ENCODE results near the gene ZNF160. TPM values are rescaled to one million over a fixed set of nuclear protein-coding genes. Genes with fewer than 3 reads are reported as not detected.

The ZNF160 gene
- total and polyA plus RNA-seq, 4 donors, result 16.7 to 86.9 (median 22.4) TPM

DNA sequence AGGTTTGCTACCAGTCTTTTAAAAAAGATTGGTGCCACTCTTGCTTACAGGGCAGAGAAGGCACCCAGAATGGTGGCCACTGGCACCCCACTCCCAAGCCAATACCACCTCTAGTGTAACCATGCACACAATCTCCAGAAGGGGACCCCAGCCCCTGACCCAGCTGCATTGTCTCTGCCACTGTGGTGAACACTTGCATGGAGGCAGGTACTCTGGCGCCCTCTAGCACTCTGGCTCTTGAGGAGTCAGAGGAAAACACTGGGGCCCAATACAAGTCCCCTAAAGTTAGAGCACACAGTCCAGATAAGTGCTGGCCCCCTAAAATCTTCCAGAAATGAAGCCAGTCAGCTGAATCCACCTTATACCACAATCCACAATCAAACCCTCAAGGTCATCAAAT, 83.5 kb downstream of the ZNF160 start:
- TF ChIP-seq, protein P1, sequence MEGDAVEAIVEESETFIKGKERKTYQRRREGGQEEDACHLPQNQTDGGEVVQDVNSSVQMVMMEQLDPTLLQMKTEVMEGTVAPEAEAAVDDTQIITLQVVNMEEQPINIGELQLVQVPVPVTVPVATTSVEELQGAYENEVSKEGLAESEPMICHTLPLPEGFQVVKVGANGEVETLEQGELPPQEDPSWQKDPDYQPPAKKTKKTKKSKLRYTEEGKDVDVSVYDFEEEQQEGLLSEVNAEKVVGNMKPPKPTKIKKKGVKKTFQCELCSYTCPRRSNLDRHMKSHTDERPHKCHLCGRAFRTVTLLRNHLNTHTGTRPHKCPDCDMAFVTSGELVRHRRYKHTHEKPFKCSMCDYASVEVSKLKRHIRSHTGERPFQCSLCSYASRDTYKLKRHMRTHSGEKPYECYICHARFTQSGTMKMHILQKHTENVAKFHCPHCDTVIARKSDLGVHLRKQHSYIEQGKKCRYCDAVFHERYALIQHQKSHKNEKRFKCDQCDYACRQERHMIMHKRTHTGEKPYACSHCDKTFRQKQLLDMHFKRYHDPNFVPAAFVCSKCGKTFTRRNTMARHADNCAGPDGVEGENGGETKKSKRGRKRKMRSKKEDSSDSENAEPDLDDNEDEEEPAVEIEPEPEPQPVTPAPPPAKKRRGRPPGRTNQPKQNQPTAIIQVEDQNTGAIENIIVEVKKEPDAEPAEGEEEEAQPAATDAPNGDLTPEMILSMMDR (IDR thresholded peaks at IDR 0.05; ENCODE audit: control extremely low read depth, extremely low read depth), result no peak
- no peak for ATAC-seq (ENCODE audit: insufficient read depth, low FRiP score)
- 10 to 37% methylated on average over 1 of the region's 1 CpG for WGBS, 2 donors
- Histone ChIP-seq H3K27ac (ENCODE audit: low read depth in 1 of 2, low read length in 1 of 2) (no peak overlapping the region), H3K4me3 (no peak overlapping the region), H3K4me1 (ENCODE audit: control insufficient read depth in 5 of 5, insufficient read depth in 5 of 5, low read length in 5 of 5) (no peaks in the 10 kb centered on the region), H3K36me3 (ENCODE audit: control insufficient read depth in 4 of 4, insufficient read depth in 4 of 4, low read length in 4 of 4) (no peaks in the 10 kb centered on the region), H3K27me3 (ENCODE audit: control insufficient read depth in 3 of 3, insufficient read depth in 3 of 3, low read length in 2 of 3) (no peaks in the 10 kb centered on the region), H3K9ac (ENCODE audit: insufficient read depth in 1 of 2, low read length in 2 of 2) (no peak overlapping the region), H3K9me3 (ENCODE audit: control insufficient read depth in 4 of 4, insufficient read depth in 3 of 4, low read length in 3 of 4) (peaks cover 0 to 17% (median 2%) of the 10 kb centered on the region in 4 donors)
- no peak for DNase-seq

Other genes with a start within 250 kb of the ZNF160 start
- gene ZNF468, start 245.8 kb downstream of the ZNF160 start, total RNA-seq, result 10 to 100 TPM; 13.2 to 36.3 TPM
- 10 to 100 TPM in 1 of 2 donors, 1 to 10 TPM in 1; 8.5 to 11.1 TPM for gene ZNF468, start 245.8 kb downstream of the ZNF160 start, polyA plus RNA-seq
- 10 to 100 TPM; 16.2 to 34.6 TPM for gene ZNF320, start 205.8 kb downstream of the ZNF160 start, total RNA-seq
- 1 to 10 TPM; 5.0 to 8.3 TPM for gene ZNF320, start 205.8 kb downstream of the ZNF160 start, polyA plus RNA-seq
- 10 to 100 TPM in 1 of 2 donors, 1 to 10 TPM in 1; 6.9 to 18.9 TPM for gene ZNF888, start 180.0 kb downstream of the ZNF160 start, total RNA-seq
- gene ZNF888, start 180.0 kb downstream of the ZNF160 start, polyA plus RNA-seq, result 1 to 10 TPM; 2.2 to 4.5 TPM
- gene ZNF816, start 140.5 kb downstream of the ZNF160 start, total RNA-seq, result 10 to 100 TPM; 10.2 to 20.9 TPM
- gene ZNF816, start 140.5 kb downstream of the ZNF160 start, polyA plus RNA-seq, result 1 to 10 TPM; 2.9 to 3.7 TPM
- gene ERVV-1, start 89.5 kb downstream of the ZNF160 start, total RNA-seq, result not detected
- not detected for gene ERVV-1, start 89.5 kb downstream of the ZNF160 start, polyA plus RNA-seq
- not detected for gene ERVV-2, start 58.7 kb downstream of the ZNF160 start, total RNA-seq
- not detected for gene ERVV-2, start 58.7 kb downstream of the ZNF160 start, polyA plus RNA-seq
- 10 to 100 TPM in 1 of 2 donors, 1 to 10 TPM in 1; 4.5 to 16.6 TPM for gene ZNF415, start 29.5 kb upstream of the ZNF160 start, total RNA-seq
- 1 to 10 TPM; 3.1 to 3.3 TPM for gene ZNF415, start 29.5 kb upstream of the ZNF160 start, polyA plus RNA-seq
- gene ZNF347, start 55.6 kb upstream of the ZNF160 start, total RNA-seq, result 10 to 100 TPM; 11.5 to 17.9 TPM
- 1 to 10 TPM; 2.9 to 3.0 TPM for gene ZNF347, start 55.6 kb upstream of the ZNF160 start, polyA plus RNA-seq
- 1 to 10 TPM; 2.5 to 6.7 TPM for gene ZNF665, start 89.9 kb upstream of the ZNF160 start, total RNA-seq
- gene ZNF665, start 89.9 kb upstream of the ZNF160 start, polyA plus RNA-seq, result 1 to 10 TPM; 2.0 to 2.8 TPM
- 10 to 100 TPM; 12.6 to 44.7 TPM for gene ZNF677, start 151.5 kb upstream of the ZNF160 start, total RNA-seq
- gene ZNF677, start 151.5 kb upstream of the ZNF160 start, polyA plus RNA-seq, result 1 to 10 TPM; 6.7 to 7.8 TPM
- gene VN1R2, start 154.9 kb upstream of the ZNF160 start, total RNA-seq, result not detected
- gene VN1R2, start 154.9 kb upstream of the ZNF160 start, polyA plus RNA-seq, result not detected
- gene VN1R4, start 164.3 kb upstream of the ZNF160 start, total RNA-seq, result not detected
- gene VN1R4, start 164.3 kb upstream of the ZNF160 start, polyA plus RNA-seq, result not detected
- 1 to 10 TPM; 5.8 to 8.8 TPM for gene ZNF845, start 230.3 kb upstream of the ZNF160 start, total RNA-seq
- gene ZNF845, start 230.3 kb upstream of the ZNF160 start, polyA plus RNA-seq, result 1 to 10 TPM; 2.4 to 3.2 TPM